Measurements from ENCODE around the gene FEM1B. TPM values are rescaled to one million over a fixed set of nuclear protein-coding genes. Genes with fewer than 3 reads are reported as not detected.

The FEM1B gene
- total and polyA plus RNA-seq, 5 experiments from 2014 or later, result 13.4 to 66.5 (median 15.7) TPM

DNA sequence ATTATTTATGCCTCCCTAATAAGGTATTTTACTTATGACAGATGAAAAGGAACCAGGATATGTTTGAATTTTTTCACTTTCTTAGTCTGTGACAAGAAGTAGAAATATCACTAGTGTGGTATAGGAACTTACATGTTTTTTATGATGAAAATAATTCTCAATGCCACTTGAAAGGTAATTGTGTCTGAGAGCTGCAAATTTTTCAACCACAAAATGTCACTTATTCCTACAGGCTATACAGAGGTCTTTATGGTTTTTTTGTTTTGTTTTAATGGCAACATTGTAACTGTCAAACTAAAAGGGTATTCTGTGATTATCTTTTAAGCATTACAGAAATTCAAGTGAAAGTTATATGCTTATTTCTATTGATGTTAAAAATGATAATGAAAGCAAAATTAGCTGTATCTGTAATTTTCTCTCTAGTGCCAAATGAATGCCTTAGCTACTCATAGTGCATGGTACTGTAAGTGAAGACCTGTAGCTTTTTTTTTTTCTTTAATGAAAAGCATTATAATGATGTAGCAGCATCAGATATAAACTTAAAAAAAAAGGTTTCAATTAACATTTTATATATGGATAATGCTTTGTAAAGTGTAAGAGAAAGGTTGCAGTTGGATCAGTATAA is 14.7 kb downstream of the FEM1B start:
- Mint-ChIP-seq H3K9me3 (no peaks in the 10 kb centered on the region), H3K4me1 (peaks cover 19 to 61% (median 54%) of the 10 kb centered on the region in 4 donors), H3K27ac (peak overlapping the region in 3 of 10 donors; percentile 7 to 57 (median 38)), H3K36me3 (peaks cover 10 to 63% (median 15%) of the 10 kb centered on the region in 3 donors), H3K27me3 (no peaks in the 10 kb centered on the region), H3K4me3 (no peak overlapping the region)
- ATAC-seq, result peak; percentile 70
- POLR2A ChIA-PET, result interaction anchor here (1.5 kb wide), 1 partner anchor 15 kb away, joined by 6 read pairs; the partner anchor contains the start of gene FEM1B
- peak in 2 of 10 donors; percentile 25 for DNase-seq

- peak overlapping the region in 1 of 10 donors; percentile 27 for H3K4me3 Mint-ChIP-seq
- no peak for DNase-seq
- H3K27ac Mint-ChIP-seq, result peak overlapping the region in 1 of 10 donors; percentile 49
- ATAC-seq, result no peak
- POLR2A ChIA-PET, result interaction anchor here (1.5 kb wide), 1 partner anchor 16 kb away, joined by 6 read pairs; the partner anchor contains the start of gene FEM1B
- H3K36me3 Mint-ChIP-seq, result peaks cover 10 to 57% (median 15%) of the 10 kb centered on the region in 3 donors
- no peaks in the 10 kb centered on the region for H3K9me3 Mint-ChIP-seq
- H3K4me1 Mint-ChIP-seq, result peaks cover 19 to 57% (median 51%) of the 10 kb centered on the region in 4 donors
- H3K27me3 Mint-ChIP-seq, result no peaks in the 10 kb centered on the region
These were observed 15.4 kb downstream of the FEM1B start for GRCh38 chr15:68292967-68293366.

DNA sequence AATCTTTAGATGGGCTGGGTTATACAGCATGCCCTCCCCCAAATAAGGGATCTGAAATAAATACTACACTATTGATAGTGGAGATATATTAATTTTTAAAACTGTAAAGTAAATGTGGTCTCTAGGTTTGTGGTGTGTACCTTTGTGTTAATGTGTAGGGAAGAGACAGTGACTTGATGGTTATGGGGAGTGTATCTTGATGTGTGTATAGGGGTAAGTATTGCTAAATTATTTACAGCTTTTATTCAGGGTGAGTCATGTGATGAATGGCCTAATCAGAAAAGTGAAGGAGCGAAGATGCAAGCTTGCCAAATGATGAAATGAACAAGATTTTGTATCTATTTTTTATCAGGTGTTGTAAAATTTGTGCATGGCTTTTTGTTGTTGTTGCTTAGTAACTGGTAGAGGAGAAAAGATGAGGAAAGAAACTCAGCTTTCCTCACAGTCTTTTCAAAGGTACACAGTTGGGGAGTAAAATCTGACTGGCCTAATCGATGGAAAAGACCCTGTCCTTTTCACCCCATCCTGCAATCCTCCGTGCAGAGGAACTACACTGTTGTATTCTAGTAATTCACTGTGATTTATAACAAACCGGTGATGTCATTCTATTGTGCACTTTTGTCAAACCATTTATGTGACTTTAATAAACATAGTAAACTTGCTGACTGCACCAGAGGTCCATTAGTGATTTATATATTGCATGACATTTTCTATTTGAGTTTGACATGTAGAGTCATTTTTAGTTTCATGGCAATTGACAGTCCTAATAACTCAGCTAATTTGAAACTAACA is 17.7 kb downstream of the FEM1B start:
- peaks cover 9 to 36% (median 11%) of the 10 kb centered on the region in 3 donors for H3K36me3 Mint-ChIP-seq
- POLR2A ChIA-PET, result interaction anchor here (5.7 kb wide), 1 partner anchor 17 kb away, joined by 27 read pairs; the partner anchor contains the start of gene FEM1B
- ATAC-seq, result no peak
- H3K27ac Mint-ChIP-seq, result peak overlapping the region in 2 of 10 donors; percentile 3 to 53
- H3K27me3 Mint-ChIP-seq, result no peaks in the 10 kb centered on the region
- no peak for DNase-seq
- H3K4me3 Mint-ChIP-seq, result no peak overlapping the region
- H3K9me3 Mint-ChIP-seq, result no peaks in the 10 kb centered on the region
- H3K4me1 Mint-ChIP-seq, result peaks cover 12 to 61% (median 49%) of the 10 kb centered on the region in 4 donors

DNA sequence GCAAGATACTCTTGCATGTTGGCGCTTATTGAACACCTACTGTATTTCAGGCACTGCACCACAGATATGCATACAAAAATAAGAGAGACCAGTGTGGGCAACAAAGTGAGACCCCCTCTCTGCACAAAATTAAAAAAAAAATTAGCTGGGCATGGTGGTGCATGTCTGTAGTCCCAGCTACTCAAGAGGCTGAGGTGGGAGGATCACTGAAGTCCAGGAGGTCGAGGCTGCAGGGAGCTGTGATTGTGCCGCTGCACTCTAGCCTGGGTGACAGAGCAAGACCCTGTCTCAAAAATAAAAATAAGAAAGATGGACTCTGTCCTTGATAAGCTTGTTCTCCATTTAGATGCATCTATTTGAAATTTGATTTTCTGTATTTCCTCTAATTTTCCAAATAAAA is 20.8 kb downstream of the FEM1B start:
- H3K4me3 Mint-ChIP-seq, result peak overlapping the region; percentile 74 to 88 (median 83)
- peaks cover 13 to 48% (median 47%) of the 10 kb centered on the region in 4 donors for H3K4me1 Mint-ChIP-seq
- peak overlapping the region; percentile 77 to 95 (median 92) for H3K27ac Mint-ChIP-seq
- POLR2A ChIA-PET, result interaction anchor here (5.7 kb wide), 1 partner anchor 21 kb away, joined by 27 read pairs; the partner anchor contains the start of gene FEM1B
- ATAC-seq (no peak), DNase-seq (no peak)
- H3K27me3 Mint-ChIP-seq, result no peaks in the 10 kb centered on the region
- H3K9me3 Mint-ChIP-seq, result no peaks in the 10 kb centered on the region
- H3K36me3 Mint-ChIP-seq, result peaks cover 3 to 18% (median 5%) of the 10 kb centered on the region in 3 donors

DNA sequence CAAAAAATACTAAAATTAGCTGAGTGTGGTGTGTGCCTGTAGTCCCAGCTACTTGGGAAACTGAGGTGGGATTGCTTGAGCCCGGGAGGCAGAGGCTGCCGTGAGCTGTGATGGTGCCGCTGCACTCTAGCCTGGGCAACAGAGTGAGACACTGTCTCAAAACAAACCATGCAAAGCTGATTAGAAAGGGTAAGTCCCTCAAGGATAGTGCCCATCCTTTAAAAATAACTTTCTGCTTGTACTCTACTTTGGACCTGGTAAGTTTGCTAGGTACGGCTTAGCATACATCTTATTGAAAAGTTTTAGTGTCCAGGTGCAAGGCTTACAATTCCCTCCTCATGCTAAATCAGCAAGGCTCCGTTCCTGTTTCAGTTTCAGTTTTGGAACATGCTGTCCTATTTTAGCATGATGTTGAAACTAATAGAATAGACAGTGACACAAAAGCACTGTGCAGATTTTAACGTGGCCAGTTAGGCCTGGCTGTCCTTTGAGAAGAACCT is 21.4 kb downstream of the FEM1B start:
- no peaks in the 10 kb centered on the region for H3K9me3 Mint-ChIP-seq
- H3K4me1 Mint-ChIP-seq, result peaks cover 13 to 47% (median 43%) of the 10 kb centered on the region in 4 donors

GRCh38 chr15:68299436-68299835 is 21.9 kb downstream of the FEM1B start:
- no peaks in the 10 kb centered on the region for H3K9me3 Mint-ChIP-seq
- peak overlapping the region; percentile 71 to 88 (median 82) for H3K4me3 Mint-ChIP-seq
- DNase-seq, result no peak
- POLR2A ChIA-PET, result interaction anchor here (5.7 kb wide), 1 partner anchor 22 kb away, joined by 27 read pairs; the partner anchor contains the start of gene FEM1B
- peak overlapping the region; percentile 77 to 95 (median 92) for H3K27ac Mint-ChIP-seq
- ATAC-seq, result peak; percentile 17 to 23
- peaks cover 3 to 13% (median 5%) of the 10 kb centered on the region in 3 donors for H3K36me3 Mint-ChIP-seq
- peaks cover 15 to 43% (median 42%) of the 10 kb centered on the region in 4 donors for H3K4me1 Mint-ChIP-seq
- H3K27me3 Mint-ChIP-seq, result no peaks in the 10 kb centered on the region

More for the DNA sequence above, 21.4 kb downstream of the FEM1B start:
- H3K4me3 Mint-ChIP-seq, result peak overlapping the region; percentile 74 to 88 (median 83)
- peak overlapping the region; percentile 77 to 95 (median 92) for H3K27ac Mint-ChIP-seq
- peak; percentile 84 to 86 for ATAC-seq
- H3K27me3 Mint-ChIP-seq, result no peaks in the 10 kb centered on the region
- H3K36me3 Mint-ChIP-seq, result peaks cover 3 to 14% (median 5%) of the 10 kb centered on the region in 3 donors
- peak in 5 of 10 donors; percentile 17 to 49 (median 35) for DNase-seq
- POLR2A ChIA-PET, result interaction anchor here (5.7 kb wide), 1 partner anchor 21 kb away, joined by 27 read pairs; the partner anchor contains the start of gene FEM1B

DNA sequence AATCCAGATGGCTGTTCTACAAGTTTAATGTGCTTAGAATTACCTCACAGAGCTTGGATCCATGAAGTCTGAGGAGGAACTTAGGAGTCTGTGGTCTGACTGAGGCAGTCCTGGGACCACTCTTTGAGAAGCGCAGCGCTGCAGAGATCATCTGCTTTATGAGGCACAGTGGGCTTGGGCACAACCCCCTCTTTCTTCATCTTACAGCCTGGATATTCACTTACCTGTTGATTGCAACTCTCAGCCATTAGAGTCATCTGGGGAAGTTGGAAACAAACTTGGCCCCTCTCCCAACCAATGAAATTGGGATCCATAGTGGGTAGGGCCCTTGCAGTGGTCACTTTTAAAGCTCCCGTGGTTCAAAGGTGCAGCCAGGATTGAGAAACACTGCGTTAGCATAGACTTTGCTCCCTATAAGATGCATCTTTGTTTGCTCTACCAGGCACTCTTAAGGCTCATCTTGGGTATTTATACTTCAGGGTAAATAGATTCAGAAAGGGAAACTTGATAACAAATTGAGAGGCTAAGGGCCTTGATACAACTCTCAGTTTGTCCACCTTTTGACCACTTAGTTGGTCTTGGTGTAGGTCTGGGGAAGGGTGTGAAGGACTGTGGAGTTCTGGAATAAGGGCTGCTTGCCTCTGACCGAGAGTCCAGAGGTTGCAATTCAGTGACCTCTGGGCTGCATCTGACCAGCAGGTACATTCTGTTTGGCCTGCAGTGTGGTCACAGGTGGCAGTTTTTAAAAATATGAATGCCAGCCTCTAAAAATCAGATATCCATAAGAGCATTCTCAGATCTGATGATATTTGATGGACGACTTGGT is 22.8 kb downstream of the FEM1B start:
- Mint-ChIP-seq H3K4me1 (peaks cover 15 to 43% (median 37%) of the 10 kb centered on the region in 4 donors), H3K4me3 (peak overlapping the region in 4 of 10 donors; percentile 16 to 88 (median 82)), H3K27ac (peak overlapping the region in 8 of 10 donors; percentile 19 to 95 (median 83)), H3K27me3 (no peaks in the 10 kb centered on the region), H3K9me3 (no peaks in the 10 kb centered on the region), H3K36me3 (peaks cover 3 to 7% (median 4%) of the 10 kb centered on the region in 3 donors)
- ATAC-seq, result no peak
- DNase-seq, result no peak
- POLR2A ChIA-PET, result interaction anchor here (5.7 kb wide), 1 partner anchor 22 kb away, joined by 27 read pairs; the partner anchor contains the start of gene FEM1B

GRCh38 chr15:68301301-68301700 is 23.8 kb downstream of the FEM1B start:
- H3K4me3 Mint-ChIP-seq, result peak overlapping the region in 4 of 10 donors; percentile 6 to 48 (median 24)
- H3K27me3 Mint-ChIP-seq, result no peaks in the 10 kb centered on the region
- ATAC-seq, result peak in 1 of 2 donors; percentile 29
- POLR2A ChIA-PET, result interaction anchor here (5.7 kb wide), 1 partner anchor 23 kb away, joined by 27 read pairs; the partner anchor contains the start of gene FEM1B
- peaks cover 15 to 43% (median 40%) of the 10 kb centered on the region in 4 donors for H3K4me1 Mint-ChIP-seq
- H3K27ac Mint-ChIP-seq, result peak overlapping the region in 7 of 10 donors; percentile 15 to 82 (median 69)
- H3K9me3 Mint-ChIP-seq, result no peaks in the 10 kb centered on the region
- peaks cover 0 to 7% (median 0%) of the 10 kb centered on the region in 3 donors for H3K36me3 Mint-ChIP-seq
- DNase-seq, result no peak

DNA sequence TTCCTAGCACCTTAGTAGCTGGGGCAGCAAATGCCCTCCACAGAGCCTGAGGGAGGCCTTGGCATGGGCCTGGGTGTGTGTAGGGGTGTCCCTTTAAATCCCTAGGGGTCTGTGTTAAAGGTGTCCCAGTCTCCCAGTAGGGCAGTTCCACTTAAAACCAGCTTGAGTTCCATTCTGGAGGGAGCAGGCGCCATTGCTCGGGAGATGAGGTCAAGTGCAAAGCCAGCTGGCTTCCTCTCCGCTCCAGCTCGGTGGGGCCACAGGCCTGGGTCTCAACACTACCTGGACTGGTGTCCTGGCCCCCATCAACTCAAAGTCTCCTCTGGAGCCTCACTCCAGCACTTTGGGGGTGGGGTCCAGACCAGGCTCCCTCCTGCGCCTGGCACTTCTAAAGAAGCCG is 25.2 kb downstream of the FEM1B start:
- peaks cover 17 to 47% (median 45%) of the 10 kb centered on the region in 4 donors for H3K4me1 Mint-ChIP-seq
- no peak overlapping the region for H3K4me3 Mint-ChIP-seq
- DNase-seq (no peak), ATAC-seq (no peak)
- POLR2A ChIA-PET, result interaction anchor here (1.6 kb wide), 1 partner anchor 25 kb away, joined by 11 read pairs; the partner anchor contains the start of gene FEM1B
- peaks cover 0 to 12% (median 3%) of the 10 kb centered on the region in 5 donors for H3K27me3 Mint-ChIP-seq
- no peak overlapping the region for H3K27ac Mint-ChIP-seq
- no peaks in the 10 kb centered on the region for H3K36me3 Mint-ChIP-seq
- no peaks in the 10 kb centered on the region for H3K9me3 Mint-ChIP-seq

DNA sequence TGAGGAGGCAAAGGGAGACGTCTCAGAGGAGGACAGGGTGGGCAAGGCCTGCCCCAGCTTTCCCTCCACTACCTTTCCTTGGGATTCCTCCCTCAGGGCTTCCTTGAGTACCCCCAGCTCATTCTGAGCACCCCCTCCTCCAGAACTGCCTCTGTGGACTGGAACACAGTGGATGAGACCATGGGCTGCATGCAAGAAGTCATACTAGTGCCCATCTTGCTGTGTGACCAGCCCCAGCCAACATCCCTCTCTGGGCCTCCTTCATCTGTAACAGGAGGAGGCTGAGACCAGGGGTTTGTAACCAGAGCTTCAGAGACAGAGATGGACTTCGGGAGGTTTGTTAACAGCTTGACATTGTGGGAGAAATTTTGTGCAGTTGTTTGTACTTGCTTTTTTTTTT is 25.6 kb downstream of the FEM1B start:
- ATAC-seq (no peak), DNase-seq (no peak)
- H3K4me3 Mint-ChIP-seq, result no peak overlapping the region
- H3K4me1 Mint-ChIP-seq, result peaks cover 15 to 44% (median 41%) of the 10 kb centered on the region in 4 donors
- peak overlapping the region in 1 of 10 donors; percentile 13 for H3K27ac Mint-ChIP-seq
- H3K36me3 Mint-ChIP-seq, result no peaks in the 10 kb centered on the region
- H3K9me3 Mint-ChIP-seq, result no peaks in the 10 kb centered on the region
- POLR2A ChIA-PET, result interaction anchor here (1.6 kb wide), 1 partner anchor 25 kb away, joined by 11 read pairs; the partner anchor contains the start of gene FEM1B
- H3K27me3 Mint-ChIP-seq, result peaks cover 0 to 12% (median 3%) of the 10 kb centered on the region in 5 donors
